Activated CD8-positive, alpha-beta memory T cell treated with anti-CD3 and anti-CD28 coated beads for 36 hours (primary cell): ENCODE data around the gene ZBTB11. TPM values are rescaled to one million over a fixed set of nuclear protein-coding genes. Genes with fewer than 3 reads are reported as not detected.
"Not testable (repeated sequence)": the region's sequence is repeated elsewhere in the genome, so short reads cannot be mapped to it uniquely, and the experiment has no call there.

Source experiments
- CTCF ChIA-PET: fragments of 350-600 bp; sonication (Branson Sonifier 250); formaldehyde crosslinking; loops from one replicate; lab custom pipeline; 2021; ENCODE audit warnings: antibody characterized with exemption; lab: Charles Lee
- POLR2A ChIA-PET: fragments of 350-600 bp; sonication (Branson Sonifier 250); formaldehyde crosslinking; loops from one replicate; lab custom pipeline; 2021; ENCODE audit warnings: antibody characterized with exemption; lab: Charles Lee
- total RNA-seq, 2 experiments: library from RNA; stranded (reverse); gene quantifications; one replicate each; pipeline ENCODE4 v1.2.3, GENCODE V29; 2021

Gene ZBTB11
- total RNA-seq, 2 experiments from 2014 or later: 27.1 to 29.8 TPM

- ChIA-PET POLR2A (no interaction called here), CTCF (no interaction called here)
Measured at GRCh38 chr3:101667331-101667730, 9.6 kb downstream of the ZBTB11 start.

DNA sequence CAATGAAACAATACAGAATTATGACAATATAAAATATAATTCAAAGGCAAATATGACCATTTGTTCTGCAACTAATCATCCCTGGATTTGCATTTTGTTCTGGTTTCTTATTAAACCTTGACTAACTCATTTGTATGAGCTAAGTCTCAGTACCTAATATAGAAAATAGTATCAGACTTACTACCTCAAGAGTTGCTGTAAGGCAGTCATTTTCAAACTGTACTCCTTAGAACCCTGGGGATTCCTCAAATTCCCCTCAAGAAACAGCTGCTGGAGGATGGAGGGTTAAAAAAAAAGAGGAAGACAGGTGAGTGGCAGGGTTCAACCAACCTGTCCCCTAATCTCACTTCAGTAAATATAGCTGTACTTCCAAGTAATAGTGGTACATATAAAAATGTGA, 11.1 kb downstream of the ZBTB11 start:
- CTCF ChIA-PET: no interaction called here
- POLR2A ChIA-PET: no interaction called here

DNA sequence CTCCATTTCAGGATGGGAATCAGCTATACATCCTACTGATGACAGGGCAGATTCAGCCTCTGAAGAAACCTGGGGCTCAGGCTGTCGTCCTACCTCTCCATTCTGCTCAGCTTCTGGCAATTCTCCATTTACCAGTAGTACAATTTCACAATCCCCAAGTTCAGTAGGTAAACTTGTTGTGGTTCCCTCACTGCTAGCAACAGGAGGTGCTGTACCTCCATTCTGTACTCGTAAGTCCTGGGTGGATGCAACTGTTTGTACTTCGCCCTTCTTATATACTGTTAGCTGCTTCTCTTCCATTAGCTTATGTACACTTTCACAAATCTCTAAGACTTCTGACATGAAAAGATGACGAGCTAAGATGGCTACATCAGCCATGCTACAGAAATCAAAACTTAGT, 11.6 kb downstream of the ZBTB11 start:
- CTCF ChIA-PET: no interaction called here
- POLR2A ChIA-PET: no interaction called here

GRCh38 chr3:101660714-101661113, 16.2 kb downstream of the ZBTB11 start:
- POLR2A ChIA-PET: no interaction called here
- CTCF ChIA-PET: no interaction called here

DNA sequence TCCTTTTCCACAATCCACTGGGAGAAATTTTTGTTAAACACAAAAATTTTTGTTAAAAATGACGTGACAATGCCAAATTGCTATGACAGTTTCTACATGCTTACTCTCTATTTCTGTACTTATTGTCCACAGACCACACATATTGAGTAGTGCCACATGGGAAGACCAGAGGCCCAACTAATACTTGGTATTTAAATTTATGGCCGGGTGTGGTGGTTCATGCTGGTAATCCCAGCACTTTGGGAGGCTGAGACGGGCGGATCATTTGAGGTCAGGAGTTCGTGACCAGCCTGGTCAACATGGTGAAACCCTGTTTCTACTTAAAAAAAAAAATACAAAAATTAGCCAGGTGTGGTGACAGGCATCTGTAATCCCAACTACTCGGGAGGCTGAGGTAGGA, 20.3 kb downstream of the ZBTB11 start:
- CTCF ChIA-PET: no interaction called here
- POLR2A ChIA-PET: no interaction called here

- ChIA-PET POLR2A (interaction anchor here (0.5 kb wide), 1 partner anchor 61 kb away, joined by 3 read pairs; no protein-coding TSS in a partner anchor), CTCF (no interaction called here)
Measured at GRCh38 chr3:101646726-101647125, 30.2 kb downstream of the ZBTB11 start.

GRCh38 chr3:101643861-101644613, 32.9 kb downstream of the ZBTB11 start:
- ChIA-PET POLR2A (interaction anchor here (0.6 kb wide), 1 partner anchor 49 kb away, joined by 4 read pairs; no protein-coding TSS in a partner anchor), CTCF (interaction anchor here (0.6 kb wide), 1 partner anchor 161 kb away, joined by 4 read pairs; no protein-coding TSS in a partner anchor)

DNA sequence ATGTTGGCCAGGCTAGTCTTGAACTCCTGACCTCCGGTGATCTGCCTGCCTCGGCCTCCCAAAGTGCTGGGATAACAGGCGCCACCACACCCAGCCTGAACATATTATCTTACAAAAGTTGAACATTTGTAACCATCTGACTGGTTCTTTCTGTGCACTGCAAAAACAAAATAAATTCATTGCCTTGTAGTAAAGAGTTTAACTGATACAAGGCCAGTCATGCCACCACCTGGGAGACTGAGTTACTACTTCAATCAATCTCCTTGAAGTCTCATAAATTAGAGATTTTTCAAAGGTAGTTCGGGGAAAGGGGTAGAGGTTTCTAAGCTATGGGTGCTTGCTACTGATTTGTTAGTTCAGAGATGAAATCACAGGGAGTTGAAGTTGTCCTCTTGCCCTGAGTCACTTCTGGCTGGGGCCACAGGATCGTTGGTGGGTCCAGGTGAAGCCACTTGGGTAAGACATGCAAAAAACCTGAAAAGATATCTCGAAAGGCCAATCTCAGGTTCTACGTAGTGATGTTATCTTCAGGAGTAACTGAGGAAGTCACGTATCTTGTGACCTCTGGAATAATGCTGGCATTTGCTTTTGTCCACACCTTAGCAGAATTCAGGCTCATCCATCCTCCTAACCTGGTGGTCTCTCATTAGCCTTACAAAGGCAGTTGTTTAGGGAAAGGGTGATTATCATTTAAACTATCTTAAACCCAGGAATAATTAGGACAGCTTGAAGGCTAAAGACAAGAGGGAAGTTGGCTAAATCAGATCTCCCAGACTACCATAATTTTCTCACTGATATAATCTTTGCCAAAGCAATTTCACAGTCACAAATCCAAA, 33.7 kb downstream of the ZBTB11 start:
- CTCF ChIA-PET: no interaction called here
- POLR2A ChIA-PET: no interaction called here

DNA sequence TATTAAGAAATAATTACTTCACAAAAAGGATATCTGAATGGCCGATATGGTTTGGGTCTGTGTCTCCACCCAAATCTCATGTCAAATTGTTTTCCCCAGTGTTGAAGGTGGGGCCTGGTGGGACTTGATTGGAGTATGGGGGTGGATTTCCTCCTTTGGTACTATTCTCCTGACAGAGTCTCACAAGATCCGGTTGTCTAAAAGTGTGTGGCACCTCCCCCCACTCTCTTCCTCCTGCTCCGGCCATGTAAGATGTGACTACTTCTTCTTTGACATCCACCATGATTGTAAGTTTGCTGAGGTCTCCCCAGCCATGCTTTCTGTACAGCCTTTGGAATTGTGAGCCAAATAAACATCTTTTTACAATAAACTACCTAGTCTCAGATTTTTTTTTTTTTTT, 34.5 kb downstream of the ZBTB11 start:
- CTCF ChIA-PET: no interaction called here
- POLR2A ChIA-PET: no interaction called here

GRCh38 chr3:101641397-101642115, 35.4 kb downstream of the ZBTB11 start:
- POLR2A ChIA-PET: interaction anchor here (0.8 kb wide), 1 partner anchor 92 kb away, joined by 11 read pairs; no protein-coding TSS in a partner anchor
- CTCF ChIA-PET: not testable (repeated sequence)

GRCh38 chr3:101640256-101640655, 36.7 kb downstream of the ZBTB11 start:
- ChIA-PET POLR2A (no interaction called here), CTCF (interaction anchor here (0.6 kb wide), 1 partner anchor 54 kb away, joined by 5 read pairs; no protein-coding TSS in a partner anchor)

- ChIA-PET CTCF (no interaction called here), POLR2A (no interaction called here)
Measured at GRCh38 chr3:101639280-101639963, 37.5 kb downstream of the ZBTB11 start.

- ChIA-PET CTCF (no interaction called here), POLR2A (no interaction called here)
Measured at GRCh38 chr3:101638261-101638745, 38.6 kb downstream of the ZBTB11 start.

GRCh38 chr3:101637451-101637850, 39.5 kb downstream of the ZBTB11 start:
- ChIA-PET POLR2A (no interaction called here), CTCF (interaction anchor here (1.1 kb wide), 1 partner anchor 37 kb away, joined by 3 read pairs; no protein-coding TSS in a partner anchor)

GRCh38 chr3:101635954-101636798, 40.8 kb downstream of the ZBTB11 start:
- POLR2A ChIA-PET: no interaction called here
- CTCF ChIA-PET: interaction anchor here (1.1 kb wide), 1 partner anchor 36 kb away, joined by 3 read pairs; no protein-coding TSS in a partner anchor

DNA sequence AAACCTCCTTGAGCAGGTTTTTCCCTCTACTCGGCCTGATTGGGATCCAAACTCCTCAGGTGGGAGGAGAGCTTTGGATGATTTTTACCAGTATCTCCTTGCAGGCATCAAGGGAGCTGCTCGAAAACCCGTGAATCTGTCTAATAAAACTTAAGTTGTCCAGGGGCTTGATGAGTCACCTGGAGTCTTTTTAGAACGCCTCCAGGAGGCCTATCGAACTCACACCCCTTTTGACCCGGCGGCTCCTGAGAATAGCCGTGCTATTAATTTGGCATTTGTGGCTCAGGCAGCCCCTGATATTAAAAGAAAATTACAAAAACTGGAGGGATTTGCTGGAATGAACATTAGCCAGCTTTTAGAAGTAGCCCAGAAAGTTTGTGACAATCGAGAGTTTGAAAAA, 41.6 kb downstream of the ZBTB11 start:
- CTCF ChIA-PET: no interaction called here

DNA sequence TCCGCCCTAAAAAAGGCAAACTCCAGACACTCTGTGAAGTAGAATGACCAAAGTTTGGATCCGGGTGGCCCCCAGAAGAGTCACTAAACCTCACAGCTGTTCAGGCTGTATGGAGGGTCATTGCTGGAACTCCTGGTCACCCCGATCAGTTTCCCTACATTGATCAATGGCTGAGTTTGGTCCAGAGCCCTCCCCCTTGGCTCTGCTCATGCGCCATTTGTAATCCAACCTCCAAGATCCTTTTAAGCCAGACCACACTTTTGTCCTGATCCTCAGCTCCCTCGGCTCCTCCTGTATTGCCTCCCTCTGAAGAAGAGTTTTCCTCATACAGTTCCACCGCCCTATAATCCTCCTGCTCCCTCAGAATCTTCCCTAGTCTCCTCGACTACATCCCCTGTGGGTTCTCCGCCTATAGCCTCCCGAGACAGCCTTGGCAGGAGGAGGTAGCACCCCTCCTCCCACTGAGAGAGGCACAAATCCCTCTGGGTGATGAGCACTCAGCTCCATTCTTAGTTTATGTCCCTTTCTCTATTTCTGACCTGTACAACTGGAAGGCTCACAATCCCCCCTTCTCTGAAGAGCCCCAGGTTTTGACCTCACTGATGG, 42.2 kb downstream of the ZBTB11 start:
- ChIA-PET POLR2A (no interaction called here), CTCF (no interaction called here)

More for the DNA sequence above, 41.6 kb downstream of the ZBTB11 start:
- POLR2A ChIA-PET: no interaction called here

GRCh38 chr3:101633186-101633585, 43.7 kb downstream of the ZBTB11 start:
- ChIA-PET CTCF (no interaction called here), POLR2A (no interaction called here)
